A549 (cell line): ENCODE results near the gene BABAM2.

Experiments used
- POLR2A ChIP-seq: IDR thresholded peaks from 2 replicates; pipeline ENCODE4 v1.6.1; 2012; ENCODE audit warnings: mild to moderate bottlenecking, low read length
- RCOR1 ChIP-seq: fragments of 150-350 bp; IDR thresholded peaks from 2 replicates; pipeline ENCODE4 v1.6.1; 2014; ENCODE audit warnings: antibody characterized with exemption, low read length, low read depth
- TFCP2L1 ChIP-seq: fragments of 250-450 bp; sonication (Bioruptor Pico); IDR thresholded peaks from 2 replicates; pipeline ENCODE4 v1.5.0; 2021; ENCODE audit warnings: mild to moderate bottlenecking
- TP53 ChIP-seq: fragments of 250-450 bp; sonication (Bioruptor Pico); IDR thresholded peaks from 2 replicates; pipeline ENCODE4 v1.5.0; 2021; ENCODE audit warnings: mild to moderate bottlenecking, moderate library complexity

DNA sequence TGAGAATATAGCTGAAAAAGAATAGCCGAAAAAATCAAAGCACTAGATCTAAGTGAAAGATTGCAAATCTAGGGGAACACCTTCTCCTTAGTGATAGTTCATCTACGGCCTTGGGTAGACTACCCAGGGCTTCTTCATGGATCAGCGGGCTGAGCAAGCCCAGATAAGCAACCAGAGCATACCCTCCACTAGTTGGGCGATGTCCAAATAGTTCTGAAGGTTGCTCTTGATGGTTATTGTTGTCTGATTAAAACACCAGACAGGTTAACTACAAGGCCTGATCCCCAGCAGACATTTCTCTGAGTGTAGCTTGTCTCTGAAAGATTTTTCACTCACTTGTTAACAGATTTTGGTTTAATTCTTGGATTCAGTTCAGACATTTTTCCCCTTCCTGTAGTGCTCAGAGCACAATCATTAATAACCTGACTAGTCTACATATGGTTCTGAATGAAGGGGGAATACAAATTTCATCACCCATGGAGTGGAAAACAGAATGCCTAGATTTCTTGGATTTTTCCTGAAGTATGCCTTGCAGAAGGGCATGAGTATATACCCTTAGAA, 99.6 kb downstream of the BABAM2 start:
- TF ChIP-seq TFCP2L1 (CRISPR knock-in tag) (no peak), RCOR1 (no peak), TP53 (CRISPR knock-in tag) (no peak), POLR2A (no peak)
